Astrocyte of the cerebellum (primary cell): ENCODE results near the gene CENPQ.

ENCODE experiments used
- DNase-seq: peaks from one replicate; pipeline ENCODE4 v3.0.0-alpha.2; 2011; ENCODE audit warnings: low read depth
- H3K4me3 ChIP-seq: 2 replicates; pipeline ENCODE4 v1.5.1; 2011; ENCODE audit warnings: mild to moderate bottlenecking, low read depth, low read length, moderate library complexity
- CTCF ChIP-seq: IDR thresholded peaks from 2 replicates; pipeline ENCODE4 v1.5.1; 2012; ENCODE audit warnings: low read length, low read depth, moderate library complexity, mild to moderate bottlenecking; ENCODE audit errors: missing control alignments
- in situ Hi-C: cut with HindIII; loops from 2 replicates; pipeline ENCODE4 v1.10.0; 2017; ENCODE audit warnings: low sequenced_read_pairs

Gene CENPQ

GRCh38 chr6:49524541-49524940, 61.4 kb downstream of the CENPQ start:
- H3K4me3 ChIP-seq = no peak overlapping the region
- in situ Hi-C loops = no loop called here
- TF ChIP-seq CTCF = no peak
- DNase-seq = no peak

- no peak overlapping the region for H3K4me3 ChIP-seq
- in situ Hi-C loops = no loop called here
- DNase-seq = no peak
- no peak for TF ChIP-seq CTCF
Measured at GRCh38 chr6:49526598-49526997, 63.4 kb downstream of the CENPQ start.

GRCh38 chr6:49527320-49527719, 64.2 kb downstream of the CENPQ start:
- in situ Hi-C loops = no loop called here
- TF ChIP-seq CTCF = no peak
- DNase-seq = no peak
- H3K4me3 ChIP-seq = no peak overlapping the region

GRCh38 chr6:49528571-49528970, 65.4 kb downstream of the CENPQ start:
- no peak for DNase-seq
- no peak for TF ChIP-seq CTCF
- H3K4me3 ChIP-seq = no peak overlapping the region
- in situ Hi-C loops = no loop called here

- TF ChIP-seq CTCF = no peak
- DNase-seq = no peak
- no peak overlapping the region for H3K4me3 ChIP-seq
- in situ Hi-C loops = no loop called here
Measured at GRCh38 chr6:49530141-49530776, 67.1 kb downstream of the CENPQ start.

- H3K4me3 ChIP-seq = no peak overlapping the region
- in situ Hi-C loops = no loop called here
- TF ChIP-seq CTCF = peak; percentile 47
- peak; percentile 67 for DNase-seq
Measured at GRCh38 chr6:49531774-49532569, 68.8 kb downstream of the CENPQ start.
